ENCODE data around the gene IMPDH2. TPM values are rescaled to one million over a fixed set of nuclear protein-coding genes. Genes with fewer than 3 reads are reported as not detected.

IMPDH2 gene
- total RNA-seq (2014; rRNA removed; shearing (Covaris generic)), result 180 and 202 TPM in 2 replicates

DNA sequence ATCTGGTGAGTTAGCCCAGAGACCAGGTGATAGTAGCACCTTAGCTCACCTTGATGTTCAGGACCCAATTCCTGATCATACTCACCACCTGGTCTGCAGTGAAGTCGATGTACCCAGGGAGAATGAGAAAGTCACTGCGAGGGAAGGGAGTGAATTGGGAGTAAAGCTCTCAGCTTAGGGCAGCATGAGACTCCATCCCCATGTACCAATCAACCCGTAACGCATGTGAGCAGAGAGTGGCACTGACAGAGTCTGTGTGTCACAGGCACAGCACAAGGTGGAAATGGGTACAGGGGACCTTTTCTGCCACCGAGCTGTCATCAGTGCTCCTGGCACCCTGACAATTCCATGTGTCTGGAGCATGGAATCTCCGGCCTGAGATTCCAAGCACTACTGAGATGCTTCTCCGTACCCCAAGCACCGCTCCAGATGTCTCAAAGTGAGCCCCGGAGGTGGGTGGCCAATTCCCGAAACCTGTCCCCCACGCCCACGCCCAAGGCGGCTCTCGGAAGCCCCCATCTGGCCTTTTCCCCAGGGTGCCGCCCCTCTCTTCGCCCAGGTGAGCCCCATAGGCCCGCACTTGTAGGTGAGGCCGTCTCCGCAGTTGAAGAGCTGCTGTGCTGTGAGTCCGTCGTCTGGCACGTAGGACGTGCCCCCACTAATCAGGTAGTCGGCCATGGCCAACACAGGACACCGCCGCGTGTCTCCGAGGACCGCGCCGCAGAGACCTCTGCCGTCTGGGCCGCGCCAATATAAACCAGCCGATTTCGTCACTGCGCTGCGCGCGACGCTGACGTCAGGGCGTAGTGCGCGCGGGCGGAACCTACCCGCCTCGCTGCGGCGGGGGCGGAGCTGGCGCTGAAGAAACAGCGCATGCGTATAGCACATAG is at the start of gene IMPDH2:
TSS of gene IMPDH2 (minus strand) at position 726 of the 890 bp plus-strand sequence. CDS start at position 678, 48 bp downstream.
- peak; percentile 92 for DNase-seq (ENCODE audit: low read depth)

DNA sequence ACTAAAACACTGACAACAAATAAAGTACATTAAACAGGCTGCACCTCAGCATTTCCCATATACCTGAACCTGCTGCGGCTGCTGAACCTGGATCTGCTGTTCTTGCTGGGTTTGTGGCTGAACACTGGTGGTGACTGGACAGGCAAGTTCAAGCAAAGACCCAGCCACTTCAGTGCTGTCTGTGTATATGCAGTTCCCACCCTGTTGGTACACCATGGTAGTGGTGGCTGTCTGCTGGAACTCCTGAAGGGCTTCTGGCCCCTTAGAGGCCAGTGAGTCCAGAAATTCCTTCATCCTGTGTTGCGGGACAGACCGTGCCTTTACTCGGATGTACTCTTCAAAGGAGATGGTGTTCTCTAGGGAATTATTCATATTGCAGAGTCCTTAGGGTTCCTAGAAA is 47.4 kb upstream of the IMPDH2 start:
- no peak for DNase-seq (ENCODE audit: low read depth)

DNA sequence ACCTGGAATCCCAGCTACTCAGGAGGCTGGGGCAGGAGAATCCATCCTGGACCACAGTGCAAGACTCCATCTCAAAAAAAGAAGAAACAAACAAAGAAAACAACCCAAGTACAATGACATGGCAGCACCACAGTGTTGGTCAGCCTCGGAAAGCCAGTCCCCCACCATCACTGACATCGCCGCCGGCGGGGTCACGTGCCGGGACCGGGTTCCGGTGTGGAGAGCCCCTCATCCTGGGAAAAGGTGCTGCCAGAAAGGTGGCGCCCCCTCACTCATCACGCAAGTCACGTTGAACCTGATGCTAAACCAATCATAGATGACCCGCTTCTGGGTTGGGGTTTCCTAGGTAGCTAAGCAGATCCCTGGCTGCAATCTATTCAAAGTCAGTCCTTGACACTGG is 46.9 kb upstream of the IMPDH2 start:
- DNase-seq (ENCODE audit: low read depth), result no peak

DNA sequence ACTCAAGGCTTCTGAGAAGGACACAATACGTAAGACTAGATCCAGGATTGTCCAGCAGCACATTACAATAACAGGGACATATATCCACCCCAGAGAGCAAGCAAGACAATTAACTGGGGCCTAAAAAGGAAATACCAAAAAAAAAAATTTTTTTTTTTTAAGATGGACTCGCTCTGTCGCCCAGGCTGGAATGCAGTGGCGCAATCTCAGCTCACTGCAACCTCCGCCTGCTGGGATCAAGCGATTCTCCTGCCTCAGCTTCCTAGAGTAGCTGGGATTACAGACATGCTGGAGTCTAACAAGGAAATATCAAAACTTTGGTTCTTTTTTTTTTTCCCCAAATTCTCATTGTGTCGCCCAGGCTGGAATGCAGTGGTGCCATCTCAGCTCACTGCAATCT is 28.8 kb upstream of the IMPDH2 start:
- no peak for DNase-seq (ENCODE audit: low read depth)

DNA sequence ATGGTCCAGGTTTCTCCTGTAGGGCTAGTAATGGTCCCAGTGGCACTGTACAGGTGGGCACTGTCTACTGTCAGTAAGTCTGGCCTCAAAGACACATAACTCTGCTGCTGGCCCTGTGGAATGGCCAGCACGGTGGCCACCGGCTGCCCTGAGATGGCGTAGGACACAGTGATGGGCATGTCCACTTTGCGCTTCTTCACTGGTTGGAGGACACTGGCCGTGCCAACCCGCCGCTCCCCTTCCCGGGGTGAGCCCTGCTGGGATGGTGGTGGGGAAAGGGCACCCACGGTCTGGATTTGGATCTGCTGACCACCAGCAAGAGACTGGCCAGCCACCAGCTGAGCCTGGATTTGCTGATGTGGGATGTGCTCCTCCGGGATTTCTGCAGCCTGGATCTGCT is 28.1 kb upstream of the IMPDH2 start:
- DNase-seq (ENCODE audit: low read depth), result no peak

DNA sequence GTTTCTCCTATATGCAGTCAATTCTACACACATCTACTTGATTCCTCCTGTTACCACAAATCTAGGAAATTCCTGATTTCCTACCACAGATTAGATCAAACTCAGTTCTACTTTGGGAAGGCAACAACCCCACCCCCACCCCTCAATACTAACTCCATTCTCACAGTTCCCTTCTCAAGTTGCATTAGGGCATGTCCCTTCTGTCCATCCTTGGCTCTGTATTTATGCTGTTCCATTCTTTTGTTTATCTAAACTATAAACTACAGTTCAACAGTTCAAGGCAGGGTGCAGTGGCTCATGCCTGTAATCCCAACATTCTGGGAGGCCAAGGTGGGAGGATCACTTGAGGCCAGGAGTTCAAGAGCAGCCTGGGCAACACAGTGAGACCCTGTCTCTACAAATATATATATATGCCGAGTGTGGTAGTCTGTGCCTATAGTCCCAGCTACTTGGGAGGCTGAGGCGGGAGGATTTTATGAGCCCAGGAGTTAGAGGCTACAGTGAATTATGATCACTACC is 25.2 kb upstream of the IMPDH2 start:
- no peak for DNase-seq (ENCODE audit: low read depth)

DNA sequence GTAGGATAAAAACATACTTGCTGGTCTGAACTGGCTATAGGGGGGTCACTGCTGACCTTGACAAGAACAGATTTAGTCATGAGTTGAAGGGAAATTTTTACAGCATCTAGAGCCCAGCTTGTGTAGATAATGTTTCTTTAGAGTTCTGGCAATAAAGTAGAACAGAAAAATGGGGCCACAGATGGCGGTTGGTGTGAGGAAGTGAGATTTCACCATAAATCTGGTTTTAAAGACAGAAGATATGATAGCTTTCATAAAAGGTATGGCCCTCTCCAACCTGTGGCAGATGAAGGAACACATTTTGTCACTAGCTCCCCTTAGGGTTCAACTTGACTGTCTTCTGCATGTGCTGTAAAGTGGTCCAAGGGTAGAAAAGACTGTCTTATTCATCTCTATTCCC is 24.3 kb upstream of the IMPDH2 start:
- no peak for DNase-seq (ENCODE audit: low read depth)

DNA sequence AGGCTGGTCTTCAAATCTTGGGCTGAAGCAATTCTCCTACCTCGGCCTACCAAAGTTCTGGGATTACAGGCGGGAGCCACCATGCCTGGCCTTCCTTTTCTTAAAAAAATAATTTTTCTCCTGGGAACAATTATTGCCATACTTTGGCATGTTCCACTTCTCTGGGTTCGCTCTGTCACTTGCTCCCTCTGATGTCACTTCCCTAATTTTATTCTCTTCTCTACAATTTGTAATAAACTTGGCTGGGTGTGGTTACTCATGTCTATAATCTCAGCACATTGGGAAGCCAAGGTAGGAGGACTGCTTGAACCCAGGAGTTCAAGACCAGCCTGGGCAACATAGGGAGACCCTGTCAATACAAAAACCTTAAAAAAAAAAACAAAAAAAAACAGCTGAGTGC is 6.1 kb upstream of the IMPDH2 start:
- DNase-seq (ENCODE audit: low read depth), result no peak

DNA sequence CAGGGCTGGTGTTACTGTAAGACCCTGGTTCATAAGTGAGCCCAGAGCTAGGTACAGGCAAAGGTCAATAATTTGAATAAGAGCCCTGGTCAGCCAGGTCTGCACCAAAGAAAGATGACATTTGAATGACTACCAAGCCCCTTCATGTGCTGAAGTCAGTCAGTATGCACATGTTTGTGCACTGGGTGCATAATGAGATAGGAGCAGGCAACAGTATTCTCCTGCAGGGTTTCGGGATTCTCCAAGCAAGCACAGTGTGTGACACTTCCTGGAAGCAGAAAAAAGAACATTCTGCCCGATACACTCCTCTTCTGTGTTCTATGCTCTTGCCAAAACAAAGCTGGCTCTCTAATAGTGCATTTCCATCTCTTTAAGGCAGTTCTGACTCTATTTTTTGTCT is 5.5 kb upstream of the IMPDH2 start:
- DNase-seq (ENCODE audit: low read depth), result no peak

DNA sequence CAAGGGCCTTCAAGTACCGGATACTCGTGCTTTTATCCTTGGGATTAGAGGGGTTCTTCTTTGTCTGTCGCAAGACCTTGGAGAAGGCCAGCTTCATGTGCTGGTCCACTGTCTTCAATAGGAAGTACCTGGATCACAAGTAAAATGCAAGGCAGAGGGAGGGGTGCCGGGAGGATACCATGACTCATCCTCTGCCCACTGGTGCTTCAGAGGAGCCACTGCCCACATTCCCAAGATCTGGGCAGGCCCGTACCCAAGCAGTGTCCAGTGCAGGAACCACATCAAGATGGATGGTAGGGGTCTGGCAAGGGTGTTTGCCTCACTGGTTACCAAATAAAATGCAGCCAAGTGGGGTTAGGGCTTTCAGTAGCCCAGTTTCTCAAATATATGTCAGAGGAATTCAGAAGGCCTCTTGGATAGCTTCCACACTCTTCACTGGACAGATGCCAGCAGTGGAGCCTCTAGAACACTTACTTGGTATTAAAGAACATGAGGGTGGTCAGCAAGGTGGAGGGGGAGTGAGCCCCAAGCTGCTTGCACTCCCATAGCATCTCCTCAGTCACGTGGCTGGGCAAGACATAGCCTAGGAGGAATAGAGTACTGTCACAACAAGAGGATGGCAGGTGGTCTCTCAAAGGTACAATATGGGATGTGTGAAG is 3.6 kb upstream of the IMPDH2 start:
- no peak for DNase-seq (ENCODE audit: low read depth)

DNA sequence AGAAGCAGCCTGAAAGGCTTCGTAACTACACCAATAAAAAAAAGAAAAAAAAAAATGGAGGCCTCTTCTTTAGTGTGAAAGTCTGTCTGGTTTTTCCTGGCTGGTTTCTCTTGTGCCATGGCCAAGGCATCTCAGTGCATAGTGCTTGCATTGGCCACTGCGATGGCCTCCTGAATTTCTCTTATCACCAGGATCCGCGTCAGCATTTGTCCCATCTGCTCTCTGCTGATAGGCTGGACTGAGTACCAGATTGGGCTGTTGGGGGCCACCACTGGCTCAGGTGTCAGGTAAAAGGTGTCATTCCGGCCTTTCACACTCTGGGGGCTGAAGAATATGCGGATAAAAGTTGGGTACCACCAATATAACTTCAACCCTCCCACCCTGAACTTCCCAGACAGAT is 1.1 kb upstream of the IMPDH2 start:
- no peak for DNase-seq (ENCODE audit: low read depth)

DNA sequence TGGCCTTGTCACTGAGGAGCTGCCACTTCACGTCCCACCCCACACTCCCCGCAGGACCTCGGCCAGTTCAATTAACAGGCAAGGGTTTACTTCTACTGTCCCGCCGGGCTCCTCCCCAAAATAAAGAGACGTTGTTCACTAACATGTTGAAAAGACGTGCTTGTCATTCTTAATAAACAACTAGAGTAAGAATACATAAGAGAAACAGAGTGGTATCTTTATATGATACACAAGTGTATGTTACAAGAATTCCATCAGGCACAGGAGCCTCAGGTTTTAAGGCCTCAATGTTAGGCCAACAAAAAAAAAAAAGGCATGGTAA is 326 bp upstream of the IMPDH2 start:
- DNase-seq (ENCODE audit: low read depth), result no peak

DNA sequence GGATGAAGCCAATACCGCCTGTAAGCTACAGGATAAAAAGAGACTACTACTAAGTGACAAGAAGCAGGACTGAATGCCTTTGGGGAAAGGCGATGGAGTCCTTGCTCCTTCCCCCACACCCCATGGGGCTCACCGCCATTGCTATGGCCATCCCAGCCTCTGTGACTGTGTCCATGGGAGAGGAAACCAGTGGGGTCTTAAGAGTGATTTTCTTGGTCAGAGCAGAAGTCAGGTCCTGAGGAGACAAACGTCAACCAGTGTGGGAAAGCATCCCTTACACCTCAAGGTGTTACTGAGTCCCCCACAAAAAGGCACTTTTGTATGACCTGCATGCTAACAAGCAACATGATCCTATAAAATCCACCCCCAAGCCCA is 913 bp downstream of the IMPDH2 start:
- no peak for DNase-seq (ENCODE audit: low read depth)

DNA sequence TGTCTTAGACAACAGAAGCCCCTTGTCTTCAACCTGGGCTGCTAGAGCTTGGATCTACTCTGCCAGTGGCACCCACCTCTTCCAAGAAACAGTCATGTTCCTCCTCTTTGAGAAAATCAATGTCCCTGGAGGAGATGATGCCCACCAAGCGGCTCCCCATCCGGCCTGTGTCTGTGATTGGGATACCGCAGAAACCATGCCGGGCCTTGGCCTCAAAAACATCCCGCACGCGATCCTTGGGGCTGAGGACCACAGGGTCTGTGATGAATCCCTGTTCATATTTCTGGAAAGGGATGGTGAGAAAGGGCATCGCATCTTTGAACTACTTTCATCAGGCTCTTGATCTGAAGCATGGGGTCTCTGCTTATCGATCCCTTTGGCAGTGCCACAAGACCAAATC is 1.6 kb downstream of the IMPDH2 start:
- no peak for DNase-seq (ENCODE audit: low read depth)

DNA sequence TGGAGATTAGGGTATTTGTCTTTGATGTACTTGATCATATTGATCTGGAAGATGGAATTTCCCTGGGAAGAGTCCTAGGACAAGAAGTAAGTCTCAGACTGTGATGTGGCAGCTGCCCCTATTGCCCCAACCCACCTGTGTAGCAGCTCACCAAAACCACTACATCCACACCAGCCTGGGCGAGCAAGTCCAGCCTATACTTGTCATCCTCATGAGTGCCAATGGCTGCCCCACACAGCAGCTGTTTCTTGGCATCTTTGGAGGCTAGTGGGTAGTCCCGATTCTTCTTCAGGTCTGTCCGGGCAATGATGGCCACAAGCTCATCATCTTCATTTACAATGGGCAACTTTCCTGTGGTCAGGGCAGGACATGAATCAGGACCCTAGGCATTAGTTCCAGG is 2.7 kb downstream of the IMPDH2 start:
- DNase-seq (ENCODE audit: low read depth), result no peak

DNA sequence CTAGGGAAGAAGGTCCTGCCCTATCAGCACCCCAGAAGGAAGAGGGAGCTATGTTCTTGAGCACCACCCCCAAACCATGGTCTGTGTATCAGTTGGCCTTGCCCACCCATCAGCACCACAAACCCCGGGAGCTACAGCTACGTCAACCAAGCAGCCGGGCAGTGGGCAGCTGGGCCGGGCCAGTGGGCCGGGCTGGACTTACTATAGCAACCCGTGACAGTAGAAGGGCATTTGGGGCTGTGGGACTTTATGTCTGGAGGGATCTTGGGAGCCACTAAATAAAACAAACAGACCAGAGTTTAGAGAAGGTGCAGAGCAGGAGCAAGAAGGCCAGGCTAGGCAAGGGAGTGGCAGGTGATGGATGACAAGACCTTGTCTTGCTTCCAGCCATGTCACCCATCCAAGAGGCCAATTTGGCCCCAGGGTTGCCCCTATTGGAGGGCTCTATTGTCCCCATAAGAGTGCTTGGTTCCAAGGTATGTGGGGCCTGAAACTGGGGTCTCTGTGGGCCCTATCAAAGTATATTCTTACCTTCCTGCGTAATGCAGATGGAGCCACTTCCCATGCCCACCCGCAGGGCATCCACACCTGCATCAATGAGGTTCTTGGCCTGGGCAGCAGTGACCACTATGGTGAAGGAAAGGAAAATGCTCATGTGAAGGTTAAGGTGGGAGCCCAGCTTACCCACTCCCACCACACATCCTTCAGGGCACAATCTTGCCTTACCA is 3.2 kb downstream of the IMPDH2 start:
- DNase-seq (ENCODE audit: low read depth), result no peak

DNA sequence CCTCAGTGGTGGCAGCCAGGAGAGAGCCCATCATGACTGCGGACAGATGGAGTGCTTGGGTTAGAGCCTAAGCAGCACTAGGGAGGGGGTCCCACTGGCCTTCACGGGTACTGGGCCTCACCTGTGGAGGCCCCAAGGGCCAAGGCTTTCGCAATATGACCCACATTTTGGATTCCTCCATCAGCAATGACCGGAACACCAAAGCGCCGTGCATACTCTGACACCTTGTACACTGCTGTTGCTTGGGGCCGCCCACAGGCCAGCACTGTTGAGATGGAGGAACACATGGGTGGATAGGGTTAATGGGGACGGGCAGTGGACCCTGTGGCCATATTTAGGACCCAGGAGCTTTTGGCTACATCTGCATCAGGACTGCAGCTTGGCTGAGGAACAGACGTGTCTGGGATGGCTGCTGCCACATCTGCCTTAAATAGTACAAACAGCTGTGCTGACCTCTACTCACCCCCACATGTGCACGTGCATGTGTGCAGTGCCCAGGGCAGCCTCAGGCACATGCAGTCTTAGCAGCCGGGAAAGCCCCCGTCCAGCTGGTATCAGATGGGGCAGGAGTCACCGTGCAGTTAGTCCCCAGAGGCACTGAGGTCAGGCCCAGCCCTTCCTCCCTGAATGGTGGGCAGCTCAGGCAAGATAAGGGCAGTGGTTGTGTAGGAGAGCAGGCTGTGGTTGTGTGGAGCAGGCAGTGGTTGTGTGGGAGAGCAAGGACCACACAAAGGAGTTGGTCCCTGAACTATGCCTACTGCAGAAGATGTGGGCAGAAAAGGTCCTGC is 4.0 kb downstream of the IMPDH2 start:
- DNase-seq (ENCODE audit: low read depth), result no peak

DNA sequence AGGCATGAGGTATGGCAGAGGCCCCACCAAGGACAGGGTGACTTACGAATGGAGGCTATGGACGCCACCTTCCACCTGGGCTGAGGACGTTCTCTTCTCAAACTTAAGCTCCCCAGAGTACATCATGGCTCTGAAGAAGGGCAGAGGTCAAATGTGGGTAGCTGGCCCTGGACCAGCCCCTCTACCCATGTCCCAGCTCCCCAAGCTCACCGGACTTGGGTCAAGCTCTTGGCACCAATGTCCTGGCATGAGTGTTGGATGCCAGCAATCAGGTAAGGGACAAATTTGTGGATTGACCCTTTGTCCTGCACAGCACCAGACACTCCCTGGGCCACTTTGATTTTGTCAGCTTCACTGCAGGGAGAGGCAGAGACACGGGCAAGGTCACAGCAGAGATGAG is 4.7 kb downstream of the IMPDH2 start:
- no peak for DNase-seq (ENCODE audit: low read depth)

DNA sequence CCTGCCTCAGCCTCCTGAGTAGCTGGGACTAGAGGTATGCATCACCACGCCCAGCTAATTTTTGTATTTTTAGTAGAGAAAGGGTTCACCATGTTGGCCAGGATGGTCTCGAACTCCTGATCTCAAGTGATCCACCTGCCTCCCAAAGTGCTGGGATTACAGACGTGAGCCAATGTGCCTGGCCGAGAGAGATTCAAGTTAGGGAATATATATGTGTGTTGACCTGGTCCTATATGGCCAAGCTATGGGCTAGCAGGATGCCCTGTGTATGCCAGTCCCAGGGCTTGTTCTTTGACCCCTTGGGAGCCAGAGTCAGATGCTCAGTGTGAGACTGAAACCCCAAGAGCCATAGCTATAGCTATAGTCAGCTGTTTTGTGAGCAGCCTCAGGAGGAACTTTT is 5.4 kb downstream of the IMPDH2 start:
- DNase-seq (ENCODE audit: low read depth), result no peak

DNA sequence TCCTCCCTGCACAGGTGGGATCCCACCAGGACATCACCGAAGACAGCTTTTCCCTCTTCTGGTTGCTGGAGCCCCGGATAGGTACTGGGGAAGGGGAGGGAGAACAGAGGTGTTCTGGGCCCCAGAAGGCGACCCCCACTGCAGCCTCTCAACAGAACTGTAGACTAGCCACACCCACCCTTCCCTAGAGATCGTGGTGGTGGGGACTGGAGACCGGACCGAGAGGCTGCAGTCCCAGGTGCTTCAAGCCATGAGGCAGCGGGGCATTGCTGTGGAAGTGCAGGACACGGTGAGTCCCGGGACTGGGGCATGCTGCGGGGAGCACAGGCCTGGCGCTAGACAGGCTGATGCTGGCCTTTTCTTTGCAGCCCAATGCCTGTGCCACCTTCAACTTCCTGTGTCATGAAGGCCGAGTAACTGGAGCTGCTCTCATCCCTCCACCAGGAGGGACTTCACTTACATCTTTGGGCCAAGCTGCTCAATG is 6.5 kb downstream of the IMPDH2 start:
- DNase-seq (ENCODE audit: low read depth), result no peak

DNA sequence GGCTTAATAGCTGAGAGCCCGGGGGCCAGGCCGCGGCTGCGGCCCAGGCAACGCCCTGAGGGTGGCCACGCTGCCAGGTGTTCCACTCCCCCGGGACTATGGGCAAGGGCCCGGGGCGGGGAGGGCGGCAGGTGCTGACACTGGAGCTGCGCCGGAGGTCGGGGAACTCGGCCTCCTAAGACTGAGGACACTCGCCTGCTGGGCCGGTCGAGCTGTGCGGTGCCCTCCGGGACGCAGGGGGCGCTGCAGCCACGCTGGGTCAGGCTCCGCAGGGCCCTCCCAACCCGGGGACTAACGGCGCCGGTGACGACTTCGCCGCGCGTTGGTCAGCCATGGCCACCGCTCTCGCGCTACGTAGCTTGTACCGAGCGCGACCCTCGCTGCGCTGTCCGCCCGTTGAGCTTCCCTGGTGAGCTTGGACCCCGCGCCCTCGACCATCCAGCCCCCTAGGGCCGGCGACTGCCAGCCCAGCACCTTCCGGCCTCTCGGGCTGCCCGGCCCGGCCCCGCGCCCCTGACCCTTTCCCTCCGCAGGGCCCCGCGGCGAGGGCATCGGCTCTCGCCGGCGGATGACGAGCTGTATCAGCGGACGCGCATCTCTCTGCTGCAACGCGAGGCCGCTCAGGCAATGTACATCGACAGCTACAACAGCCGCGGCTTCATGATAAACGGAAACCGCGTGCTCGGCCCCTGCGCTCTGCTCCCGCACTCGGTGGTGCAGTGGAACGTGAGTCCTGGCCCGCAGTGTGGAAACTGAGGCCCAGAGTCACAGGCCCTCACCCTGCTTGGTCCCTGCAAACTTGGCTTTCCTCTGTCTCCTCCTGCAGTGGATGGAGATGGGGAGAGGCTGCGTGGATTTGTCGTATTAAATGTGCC is 7.1 kb downstream of the IMPDH2 start, which contains the start of gene NDUFAF3:
TSS of gene NDUFAF3 (plus strand) at position 309 of the 875 bp plus-strand sequence. CDS start at position 333, 24 bp downstream.
- peak; percentile 94 for DNase-seq (ENCODE audit: low read depth)
